Keratinocyte (primary cell): ENCODE measurements around the gene SLX4IP.

Source experiments
- CTCF ChIP-seq, 3 experiments: IDR thresholded peaks in 1 of 3; conservative IDR thresholded peaks in 1 of 3; optimal IDR thresholded peaks in 1 of 3; 2 replicates in 2 of 3; 3 replicates in 1 of 3; pipeline versions ENCODE3 to v1.5.1; 2011; ENCODE audit warnings: low read length in 3 of 3, mild to moderate bottlenecking in 3 of 3, moderate library complexity in 2 of 3, control low read depth in 1 of 3, inconsistent platforms in 1 of 3; ENCODE audit not compliant: insufficient read depth in 2 of 3; ENCODE audit errors: extremely low read depth in 1 of 3
- EZH2 ChIP-seq: IDR thresholded peaks from one replicate; pipeline ENCODE4 v1.6.1; 2012; ENCODE audit warnings: inconsistent platforms, mild to moderate bottlenecking, low read length, moderate library complexity

GRCh38 chr20:10571313-10571815 is 136.3 kb downstream of the SLX4IP start:
- no peak for TF ChIP-seq CTCF (optimal IDR thresholded peaks at IDR 0.05 in 1 of 3, IDR thresholded peaks at IDR 0.05 in 1 of 3, conservative IDR thresholded peaks at IDR 0.05 in 1 of 3; ENCODE audit: extremely low read depth in 1 of 3, insufficient read depth in 2 of 3, low read length in 3 of 3)
- no peak for TF ChIP-seq EZH2
